Activated gamma-delta T cell (primary cell): Measurements from ENCODE around the gene FAM193A.
"Not testable (repeated sequence)": the region's sequence is repeated elsewhere in the genome, so short reads cannot be mapped to it uniquely, and the experiment has no call there.

Source experiments
- DNase-seq: peaks from one replicate; lab custom pipeline; 2025; lab: John Stamatoyannopoulos, UW

The FAM193A gene

GRCh38 chr4:2728221-2728620 is 191.8 kb downstream of the FAM193A start:
- no peak for DNase-seq

GRCh38 chr4:2728806-2729532 is 192.5 kb downstream of the FAM193A start:
- DNase-seq, result no peak

- no peak for DNase-seq
These were observed 193.1 kb downstream of the FAM193A start for GRCh38 chr4:2729533-2729875.

GRCh38 chr4:2731907-2732317 is 195.5 kb downstream of the FAM193A start:
- DNase-seq, result no peak

GRCh38 chr4:2732526-2732925 is 196.1 kb downstream of the FAM193A start:
- DNase-seq, result no peak

GRCh38 chr4:2733001-2733843 is 196.8 kb downstream of the FAM193A start:
- DNase-seq, result no peak

GRCh38 chr4:2733844-2734574 is 197.6 kb downstream of the FAM193A start:
- no peak for DNase-seq

GRCh38 chr4:2734612-2735011 is 198.2 kb downstream of the FAM193A start:
- no peak for DNase-seq

GRCh38 chr4:2735869-2736268 is 199.4 kb downstream of the FAM193A start:
- DNase-seq, result no peak

- not testable (repeated sequence) for DNase-seq
These were observed 201.8 kb downstream of the FAM193A start for GRCh38 chr4:2738296-2738695.

GRCh38 chr4:2741626-2742025 is 205.2 kb downstream of the FAM193A start:
- DNase-seq, result no peak

- DNase-seq, result no peak
These were observed 205.8 kb downstream of the FAM193A start for GRCh38 chr4:2742081-2742822.

- DNase-seq, result no peak
These were observed 206.5 kb downstream of the FAM193A start for GRCh38 chr4:2742823-2743517.

GRCh38 chr4:2743518-2744445 is 207.3 kb downstream of the FAM193A start:
- DNase-seq, result no peak

- DNase-seq, result no peak
These were observed 208.3 kb downstream of the FAM193A start for GRCh38 chr4:2744576-2745270.

- DNase-seq, result no peak
These were observed 209.1 kb downstream of the FAM193A start for GRCh38 chr4:2745516-2745915.

GRCh38 chr4:2745981-2746806 is 209.7 kb downstream of the FAM193A start:
- peak; percentile 63 for DNase-seq

- no peak for DNase-seq
These were observed 210.6 kb downstream of the FAM193A start for GRCh38 chr4:2746891-2747695.
